H1 (cell line): ENCODE measurements around the gene ZNF679. TPM values are rescaled to one million over a fixed set of nuclear protein-coding genes. Genes with fewer than 3 reads are reported as not detected.

Experiments
- CTCF ChIA-PET: fragments of 300-600 bp; sonication (Branson Sonifier 250); formaldehyde crosslinking; loops from one replicate; lab custom pipeline; 2021; ENCODE audit not compliant: partially characterized antibody; lab: Charles Lee
- POLR2A ChIA-PET: fragments of 300-600 bp; sonication (Branson Sonifier 250); formaldehyde crosslinking; loops from one replicate; lab custom pipeline; 2021; ENCODE audit warnings: inconsistent platforms; ENCODE audit not compliant: partially characterized antibody; lab: Charles Lee
- DNase-seq, 2 experiments: peaks; one replicate each; pipeline versions ENCODE4 v3.0.0 to v3.0.0-alpha.2; 2010 to 2022; ENCODE audit warnings: low spot score in 2 of 2, low read depth in 1 of 2, mixed read lengths in 1 of 2
- FAIRE-seq: peaks from 2 replicates; lab custom pipeline; 2011; peaks lifted over from hg19 to GRCh38; lab: Jason Lieb, UNC
- H2AFZ ChIP-seq: 2 replicates; pipeline ENCODE4 v1.8.1; 2012; ENCODE audit warnings: low read length, inconsistent platforms
- H2AK5ac ChIP-seq: 2 replicates; pipeline ENCODE4 v1.6.1; 2013; ENCODE audit warnings: low read depth, low read length
- H2BK120ac ChIP-seq: replicated peaks from 2 replicates; pipeline ENCODE3; 2013; ENCODE audit warnings: low read depth, low read length, inconsistent platforms
- H2BK12ac ChIP-seq: 2 replicates; pipeline ENCODE4 v1.6.1; 2013; ENCODE audit warnings: low read depth, low read length
- H2BK15ac ChIP-seq: 2 replicates; pipeline ENCODE4 v1.6.1; 2013; ENCODE audit warnings: low read length
- H2BK20ac ChIP-seq: 2 replicates; pipeline ENCODE4 v1.6.1; 2013; ENCODE audit warnings: low read length
- H2BK5ac ChIP-seq: 2 replicates; pipeline ENCODE4 v1.6.1; 2013; ENCODE audit warnings: low read depth, low read length
- H3K14ac ChIP-seq: 2 replicates; pipeline ENCODE4 v1.6.1; 2013; ENCODE audit warnings: inconsistent platforms; ENCODE audit not compliant: insufficient read length
- H3K18ac ChIP-seq: 2 replicates; pipeline ENCODE4 v1.6.1; 2013; ENCODE audit warnings: low read length; ENCODE audit errors: extremely low read depth
- H3K23ac ChIP-seq: 2 replicates; pipeline ENCODE4 v1.6.1; 2013; ENCODE audit warnings: inconsistent platforms; ENCODE audit not compliant: insufficient read length
- H3K23me2 ChIP-seq: 2 replicates; pipeline ENCODE4 v1.6.1; 2013; ENCODE audit warnings: low read depth, low read length
- H3K27ac ChIP-seq: 2 replicates; pipeline ENCODE4 v1.6.1; 2011; ENCODE audit warnings: low read depth, low read length, inconsistent platforms
- H3K27me3 ChIP-seq, 4 experiments: replicated peaks in 1 of 4; 1 replicate in 1 of 4; 2 replicates in 3 of 4; pipeline versions ENCODE4 v1.6.1 to v1.8.1; 2011 to 2013; ENCODE audit warnings: low read length in 3 of 4, mild to moderate bottlenecking in 3 of 4, inconsistent platforms in 2 of 4, mixed read lengths in 2 of 4, moderate library complexity in 1 of 4; ENCODE audit not compliant: control insufficient read depth in 3 of 4, insufficient read depth in 3 of 4; ENCODE audit errors: extremely low read depth in 1 of 4
- H3K36me3 ChIP-seq, 4 experiments: 2 replicates each; pipeline versions ENCODE4 v1.6.1 to v1.8.1; 2011 to 2013; ENCODE audit warnings: mild to moderate bottlenecking in 4 of 4, low read length in 3 of 4, moderate library complexity in 2 of 4, control low read depth in 1 of 4, inconsistent platforms in 1 of 4; ENCODE audit not compliant: insufficient read depth in 4 of 4, control insufficient read depth in 2 of 4
- H3K4ac ChIP-seq: replicated peaks from 2 replicates; pipeline ENCODE3; 2013; ENCODE audit warnings: low read length, low read depth, mixed read lengths, inconsistent platforms; ENCODE audit not compliant: insufficient read length
- H3K4me1 ChIP-seq, 4 experiments: replicated peaks in 1 of 4; 1 replicate in 1 of 4; 2 replicates in 3 of 4; pipeline versions ENCODE4 v1.6.1 to v1.8.1; 2011 to 2013; ENCODE audit warnings: low read length in 3 of 4, inconsistent platforms in 2 of 4, mixed read lengths in 1 of 4; ENCODE audit not compliant: insufficient read depth in 4 of 4, control insufficient read depth in 3 of 4
- H3K4me2 ChIP-seq, 2 experiments: 2 replicates each; pipeline versions ENCODE4 v1.6.1 to v1.8.1; 2011 to 2013; ENCODE audit warnings: low read depth in 2 of 2, low read length in 2 of 2, control low read depth in 1 of 2, inconsistent platforms in 1 of 2, mild to moderate bottlenecking in 1 of 2; ENCODE audit not compliant: insufficient read depth in 1 of 2
- H3K4me3 ChIP-seq, 4 experiments: fragments of 200-600, 300-600 bp in 1 of 4; sonication (generic), shearing (Covaris generic), sonication (Bioruptor Twin) in 1 of 4; 2 replicates each; pipeline versions ENCODE4 v1.5.1 to v1.8.1; 2011 to 2016; ENCODE audit warnings: low read length in 4 of 4, low read depth in 3 of 4, control low read depth in 2 of 4, inconsistent platforms in 2 of 4, mild to moderate bottlenecking in 2 of 4, mixed read lengths in 1 of 4, moderate library complexity in 1 of 4; ENCODE audit not compliant: insufficient read depth in 2 of 4; ENCODE audit errors: extremely low read depth in 1 of 4
- H3K56ac ChIP-seq: replicated peaks from 2 replicates; pipeline ENCODE3; 2013; ENCODE audit warnings: low read depth, mild to moderate bottlenecking, mixed read lengths, low read length, inconsistent platforms; ENCODE audit not compliant: insufficient read length
- H3K79me1 ChIP-seq: 2 replicates; pipeline ENCODE4 v1.6.1; 2013; ENCODE audit warnings: low read depth, low read length, control low read depth
- H3K79me2 ChIP-seq, 2 experiments: 2 replicates each; pipeline versions ENCODE4 v1.6.1 to v1.8.1; 2012 to 2013; ENCODE audit warnings: low read length in 2 of 2, mild to moderate bottlenecking in 2 of 2, inconsistent platforms in 1 of 2; ENCODE audit not compliant: insufficient read depth in 2 of 2, control insufficient read depth in 1 of 2
- H3K9ac ChIP-seq, 4 experiments: replicated peaks in 1 of 4; 1 replicate in 1 of 4; 2 replicates in 3 of 4; pipeline versions ENCODE4 v1.6.1 to v1.8.1; 2011 to 2013; ENCODE audit warnings: low read depth in 3 of 4, low read length in 3 of 4, control low read depth in 2 of 4, mild to moderate bottlenecking in 2 of 4, moderate library complexity in 2 of 4, inconsistent platforms in 1 of 4; ENCODE audit errors: extremely low read depth in 1 of 4
- H3K9me3 ChIP-seq, 2 experiments: 2 replicates each; pipeline versions ENCODE4 v1.6.1 to v1.8.1; 2012 to 2013; ENCODE audit warnings: mild to moderate bottlenecking in 2 of 2, moderate library complexity in 2 of 2, control low read depth in 1 of 2, inconsistent platforms in 1 of 2, low read depth in 1 of 2, low read length in 1 of 2, mixed read lengths in 1 of 2; ENCODE audit not compliant: insufficient read depth in 2 of 2
- H4K20me1 ChIP-seq, 2 experiments: replicated peaks in 1 of 2; 2 replicates each; pipeline versions ENCODE3 to v1.8.1; 2011 to 2013; ENCODE audit warnings: inconsistent platforms in 2 of 2, low read length in 2 of 2, mild to moderate bottlenecking in 1 of 2; ENCODE audit not compliant: insufficient read depth in 2 of 2, control insufficient read depth in 1 of 2
- H4K5ac ChIP-seq: 2 replicates; pipeline ENCODE4 v1.6.1; 2013; ENCODE audit warnings: low read length, low read depth, mixed read lengths, inconsistent platforms; ENCODE audit not compliant: insufficient read length
- H4K8ac ChIP-seq: 2 replicates; pipeline ENCODE4 v1.8.0; 2013; ENCODE audit warnings: mild to moderate bottlenecking, moderate library complexity, low read length, inconsistent platforms; ENCODE audit not compliant: insufficient read depth; ENCODE audit errors: extremely low read depth
- H4K91ac ChIP-seq: replicated peaks from 2 replicates; pipeline ENCODE3; 2013; ENCODE audit warnings: low read length, mixed read lengths, inconsistent platforms; ENCODE audit not compliant: insufficient read length
- BRCA1 ChIP-seq: IDR thresholded peaks from 2 replicates; pipeline ENCODE4 v1.6.1; 2012; ENCODE audit warnings: low read depth, low read length, improper control_type of control experiment
- CBX8 ChIP-seq: fragments of 300-800, 300-1000 bp; sonication (generic); IDR thresholded peaks from 2 replicates; pipeline ENCODE4 v1.7.1; 2016; ENCODE audit warnings: low read depth, low read length, borderline replicate concordance
- GTF2F1 ChIP-seq: IDR thresholded peaks from 2 replicates; pipeline ENCODE4 v1.6.1; 2012; ENCODE audit warnings: low read depth, low read length, improper control_type of control experiment, borderline replicate concordance
- MAFK ChIP-seq: IDR thresholded peaks from 2 replicates; pipeline ENCODE4 v1.6.1; 2012; ENCODE audit warnings: low read depth, mild to moderate bottlenecking, improper control_type of control experiment, low read length
- MAX ChIP-seq: IDR thresholded peaks from 2 replicates; pipeline ENCODE4 v1.6.1; 2012; ENCODE audit warnings: inconsistent platforms
- POU5F1 ChIP-seq: IDR thresholded peaks from 2 replicates; pipeline ENCODE4 v1.6.1; 2011; ENCODE audit warnings: low read depth, mild to moderate bottlenecking, low read length, moderate library complexity
- RFX5 ChIP-seq: IDR thresholded peaks from 2 replicates; pipeline ENCODE4 v1.6.1; 2011; ENCODE audit warnings: low read depth, low read length, improper control_type of control experiment, borderline replicate concordance
- SP1 ChIP-seq: IDR thresholded peaks from 2 replicates; pipeline ENCODE4 v1.6.1; 2011; ENCODE audit warnings: low read depth, low read length
- SP2 ChIP-seq: IDR thresholded peaks from 2 replicates; pipeline ENCODE4 v1.6.1; 2012; ENCODE audit warnings: mild to moderate bottlenecking, low read length, inconsistent platforms
- ZNF274 ChIP-seq: IDR thresholded peaks from 2 replicates; pipeline ENCODE4 v1.7.0; 2012; ENCODE audit warnings: low read length, borderline replicate concordance; ENCODE audit errors: extremely low read depth
- WGBS, 2 experiments: shearing (Covaris generic) in 1 of 2; methylation state at CpG; one replicate each; pipeline versions ENCODE4 v1.1.6 to v1.1.7; 2013 to 2015; ENCODE audit warnings: low lambda C conversion rate in 2 of 2, mixed read lengths in 2 of 2, inconsistent platforms in 1 of 2, low coverage in 1 of 2, missing lambda C conversion rate in 1 of 2; ENCODE audit not compliant: insufficient replicate concordance in 2 of 2, insufficient coverage in 1 of 2, insufficient read length in 1 of 2; ENCODE audit errors: extremely low coverage in 1 of 2, missing lambda C conversion rate in 1 of 2; 5-methylcytosine and 5-hydroxymethylcytosine counted together
- polyA plus RNA-seq, 7 experiments: library from polyadenylated mRNA; depleted of rRNA in 3 of 7; stranded (reverse) in 5 of 7; unstranded in 2 of 7; fragments of >200 nt in 5 of 7; fragments of 200-250 nt in 2 of 7; gene quantifications; 1 replicate in 5 of 7; 2 replicates in 1 of 7; 4 replicates in 1 of 7; pipeline versions ENCODE4 v1.2.1 to v1.2.3, GENCODE V29; 2011 to 2013; ENCODE audit warnings: missing spikeins in 2 of 7, mixed read lengths in 2 of 7
- total RNA-seq: library from RNA; stranded (reverse); fragmentation: NEBNext Ultra II Directional; extraction: Animal tissue kit (Norgen Biotek cat#: 25700); gene quantifications from 2 replicates; pipeline ENCODE4 v1.2.1, GENCODE V29; 2021

Gene ZNF679
- total and polyA plus RNA-seq, 2 of the 8 experiments (the other 6 are each of a cell fraction or from before 2014, with no cell fraction given), result not detected

DNA sequence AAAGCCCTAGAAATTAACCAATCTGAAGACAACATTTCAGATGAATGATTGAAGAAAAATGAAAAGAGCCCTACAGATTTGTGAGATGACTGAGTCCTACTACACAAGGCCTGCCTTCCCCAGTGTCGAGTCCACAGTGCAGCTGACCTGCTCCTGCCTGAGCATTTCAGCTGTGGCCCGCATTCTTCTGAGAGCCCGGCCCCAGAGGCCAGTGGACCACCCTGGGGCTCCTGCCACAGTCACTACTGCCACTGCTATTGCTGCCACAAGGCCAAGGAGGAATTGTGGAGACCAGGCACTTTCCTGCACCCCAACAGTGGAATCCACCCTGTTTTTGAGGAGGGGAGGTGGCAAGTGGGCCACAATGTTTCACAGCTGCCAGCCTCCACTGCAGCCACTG, 40.9 kb upstream of the ZNF679 start:
- peaks cover 57 to 60% of the 10 kb centered on the region in 2 experiments for H3K9me3 ChIP-seq
- POLR2A ChIA-PET, result no interaction called here
- no peak for FAIRE-seq

More for the DNA sequence above, 40.9 kb upstream of the ZNF679 start:
- TF ChIP-seq ZNF274 (no peak), MAFK (no peak), BRCA1 (no peak), GTF2F1 (no peak), RFX5 (no peak), SP2 (no peak), CBX8 (no peak), MAX (no peak), POU5F1 (no peak), SP1 (no peak)
- TF ChIP-seq, all 59 proteins: peak for 0
- Histone ChIP-seq H3K4me3 (no peak overlapping the region), H3K56ac (no peak overlapping the region), H4K91ac (no peak overlapping the region), H2BK12ac (no peak overlapping the region), H3K4me2 (no peak overlapping the region), H3K4ac (no peak overlapping the region), H4K8ac (no peak overlapping the region), H3K14ac (no peak overlapping the region), H3K4me1 (no peaks in the 10 kb centered on the region), H4K5ac (no peak overlapping the region), H3K36me3 (no peaks in the 10 kb centered on the region), H3K27me3 (no peaks in the 10 kb centered on the region), H2BK15ac (no peak overlapping the region), H2BK120ac (no peak overlapping the region), H3K9ac (no peak overlapping the region), H3K79me1 (no peaks in the 10 kb centered on the region), H3K23ac (no peak overlapping the region), H4K20me1 (no peaks in the 10 kb centered on the region), H2BK5ac (no peak overlapping the region), H3K18ac (no peak overlapping the region), H2AK5ac (no peak overlapping the region), H3K23me2 (no peaks in the 10 kb centered on the region), H2BK20ac (no peak overlapping the region), H3K79me2 (no peaks in the 10 kb centered on the region), H3K27ac (no peak overlapping the region), H2AFZ (no peak overlapping the region)
- 75% methylated on average over 3 of the region's 3 CpGs; no CpG with 5 or more reads in 1 of the 2 experiments for WGBS, 2 experiments
- DNase-seq, result no peak
- CTCF ChIA-PET, result no interaction called here
